LNCAP (cell line): Measurements from ENCODE around the gene ESPNL.

Source experiments
- CTCF ChIP-seq: fragments of 450-650 bp; IDR thresholded peaks from 2 replicates; pipeline ENCODE4 v1.5.1; 2017; ENCODE audit warnings: mild to moderate bottlenecking

ESPNL gene

GRCh38 chr2:238140721-238141540 is 40.8 kb downstream of the ESPNL start:
- no peak for TF ChIP-seq CTCF

GRCh38 chr2:238141541-238142318 is 41.6 kb downstream of the ESPNL start:
- no peak for TF ChIP-seq CTCF

- TF ChIP-seq CTCF = no peak
Observed at GRCh38 chr2:238142382-238143205, 42.5 kb downstream of the ESPNL start.

- no peak for TF ChIP-seq CTCF
Observed at GRCh38 chr2:238143239-238143951, 43.3 kb downstream of the ESPNL start.

GRCh38 chr2:238144262-238144661 is 44.1 kb downstream of the ESPNL start:
- TF ChIP-seq CTCF = no peak

- TF ChIP-seq CTCF = no peak
Observed at GRCh38 chr2:238145046-238145445, 44.9 kb downstream of the ESPNL start.

- no peak for TF ChIP-seq CTCF
Observed at GRCh38 chr2:238145851-238146250, 45.7 kb downstream of the ESPNL start.
